Astrocyte of the spinal cord (primary cell): ENCODE measurements around the gene PLRG1.

ENCODE experiments used
- DNase-seq: peaks from one replicate; pipeline ENCODE4 v3.0.0; 2011; ENCODE audit warnings: low read depth, low spot score
- H3K4me3 ChIP-seq: 2 replicates; pipeline ENCODE4 v1.5.1; 2011; ENCODE audit warnings: low read depth, mild to moderate bottlenecking, low read length, moderate library complexity
- in situ Hi-C: cut with HindIII; loops from 2 replicates; pipeline ENCODE4 v1.10.0; 2017; ENCODE audit warnings: low sequenced_read_pairs
- TF ChIP-seq, protein P1 (sequence below): IDR thresholded peaks from 2 replicates; pipeline ENCODE4 v1.5.1; 2012; ENCODE audit warnings: low read depth, mild to moderate bottlenecking, low read length, inconsistent platforms

Gene PLRG1

DNA sequence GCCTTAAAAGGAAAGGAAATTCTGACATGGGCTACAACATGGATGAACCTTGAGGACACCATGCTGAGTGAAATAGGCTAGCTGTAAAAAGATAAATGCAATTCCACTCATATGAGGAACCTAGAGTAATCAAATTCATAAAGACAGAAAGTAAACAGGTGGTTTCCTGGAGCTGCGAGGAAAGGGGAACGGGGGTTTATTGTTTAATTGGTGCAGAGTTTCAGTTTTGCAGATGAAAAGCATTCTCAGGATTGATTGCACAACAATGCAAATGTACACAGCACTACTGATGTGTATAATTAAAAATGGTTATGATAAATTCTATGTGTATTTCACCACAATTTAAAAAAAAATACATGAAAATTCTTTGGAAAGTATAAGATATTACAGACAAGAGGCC lies 24.0 kb downstream of the PLRG1 start:
- in situ Hi-C loops: no loop called here
- TF ChIP-seq, protein P1, sequence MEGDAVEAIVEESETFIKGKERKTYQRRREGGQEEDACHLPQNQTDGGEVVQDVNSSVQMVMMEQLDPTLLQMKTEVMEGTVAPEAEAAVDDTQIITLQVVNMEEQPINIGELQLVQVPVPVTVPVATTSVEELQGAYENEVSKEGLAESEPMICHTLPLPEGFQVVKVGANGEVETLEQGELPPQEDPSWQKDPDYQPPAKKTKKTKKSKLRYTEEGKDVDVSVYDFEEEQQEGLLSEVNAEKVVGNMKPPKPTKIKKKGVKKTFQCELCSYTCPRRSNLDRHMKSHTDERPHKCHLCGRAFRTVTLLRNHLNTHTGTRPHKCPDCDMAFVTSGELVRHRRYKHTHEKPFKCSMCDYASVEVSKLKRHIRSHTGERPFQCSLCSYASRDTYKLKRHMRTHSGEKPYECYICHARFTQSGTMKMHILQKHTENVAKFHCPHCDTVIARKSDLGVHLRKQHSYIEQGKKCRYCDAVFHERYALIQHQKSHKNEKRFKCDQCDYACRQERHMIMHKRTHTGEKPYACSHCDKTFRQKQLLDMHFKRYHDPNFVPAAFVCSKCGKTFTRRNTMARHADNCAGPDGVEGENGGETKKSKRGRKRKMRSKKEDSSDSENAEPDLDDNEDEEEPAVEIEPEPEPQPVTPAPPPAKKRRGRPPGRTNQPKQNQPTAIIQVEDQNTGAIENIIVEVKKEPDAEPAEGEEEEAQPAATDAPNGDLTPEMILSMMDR: no peak

DNA sequence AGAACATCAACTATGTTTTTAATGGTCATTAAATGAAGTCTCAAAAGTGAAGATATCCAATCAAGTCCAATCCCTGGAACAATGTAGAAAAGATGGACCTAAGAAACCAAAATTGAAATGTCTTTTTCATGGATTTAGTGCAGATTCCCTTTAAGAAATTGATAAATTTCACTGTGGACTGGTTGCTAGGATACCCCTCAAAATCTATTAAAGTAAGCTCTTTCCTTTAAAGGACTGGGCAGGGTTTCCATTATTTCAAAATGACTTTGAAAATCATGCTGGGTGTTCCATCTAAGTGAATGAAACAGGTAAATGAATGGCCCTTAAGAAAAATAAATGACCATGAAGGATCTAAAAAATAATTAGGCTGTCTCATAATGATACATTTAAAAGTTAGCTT lies 28.6 kb downstream of the PLRG1 start:
- no peak overlapping the region for H3K4me3 ChIP-seq
- in situ Hi-C loops: no loop called here
- TF ChIP-seq, protein P1: no peak
- DNase-seq: no peak

More for the DNA sequence above, 24.0 kb downstream of the PLRG1 start:
- DNase-seq: no peak
- H3K4me3 ChIP-seq: no peak overlapping the region

DNA sequence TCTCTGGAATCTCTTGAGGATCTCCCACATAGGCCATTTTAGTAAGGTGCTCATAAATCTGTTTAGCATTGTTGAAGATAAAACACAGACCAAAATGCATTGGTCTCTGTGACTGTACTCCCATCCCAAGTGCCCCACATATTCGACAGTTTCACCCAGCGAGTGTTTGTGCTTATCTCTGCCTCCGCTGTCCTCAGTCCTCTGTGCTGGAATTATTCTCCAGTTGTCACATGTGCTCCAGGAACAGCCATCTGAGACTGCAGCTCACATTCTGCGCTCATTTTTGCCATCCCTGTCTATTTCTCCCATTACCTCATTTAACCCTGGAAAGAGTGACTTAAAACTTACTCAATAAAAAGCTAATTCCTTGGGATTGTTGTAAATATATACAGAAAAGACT lies 31.0 kb downstream of the PLRG1 start:
- TF ChIP-seq, protein P1: no peak
- H3K4me3 ChIP-seq: no peak overlapping the region
- in situ Hi-C loops: no loop called here
- no peak for DNase-seq

DNA sequence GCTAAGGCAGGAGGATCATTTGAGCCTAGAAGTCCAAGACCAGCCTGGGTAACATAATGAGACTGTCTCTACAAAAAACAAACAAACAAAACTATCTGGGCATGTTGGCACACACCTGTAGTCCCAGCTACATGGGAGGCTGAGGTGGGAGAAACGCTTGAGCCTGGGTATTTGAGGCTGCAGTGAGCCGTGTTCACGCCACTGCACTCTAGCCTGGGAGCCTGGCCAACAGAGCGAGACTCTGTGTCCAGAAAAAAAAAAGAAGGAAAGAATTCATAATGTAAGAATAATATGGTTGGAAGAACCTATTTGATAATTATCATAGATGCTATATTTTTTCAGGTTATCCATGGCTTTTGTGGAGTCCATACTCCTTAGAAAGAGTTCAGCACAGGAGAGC lies 32.6 kb downstream of the PLRG1 start:
- no peak for DNase-seq
- in situ Hi-C loops: no loop called here
- TF ChIP-seq, protein P1: no peak
- no peak overlapping the region for H3K4me3 ChIP-seq

GRCh38 chr4:154516318-154517029 lies 33.7 kb downstream of the PLRG1 start:
- TF ChIP-seq, protein P1: no peak
- no peak overlapping the region for H3K4me3 ChIP-seq
- no peak for DNase-seq
- in situ Hi-C loops: no loop called here

DNA sequence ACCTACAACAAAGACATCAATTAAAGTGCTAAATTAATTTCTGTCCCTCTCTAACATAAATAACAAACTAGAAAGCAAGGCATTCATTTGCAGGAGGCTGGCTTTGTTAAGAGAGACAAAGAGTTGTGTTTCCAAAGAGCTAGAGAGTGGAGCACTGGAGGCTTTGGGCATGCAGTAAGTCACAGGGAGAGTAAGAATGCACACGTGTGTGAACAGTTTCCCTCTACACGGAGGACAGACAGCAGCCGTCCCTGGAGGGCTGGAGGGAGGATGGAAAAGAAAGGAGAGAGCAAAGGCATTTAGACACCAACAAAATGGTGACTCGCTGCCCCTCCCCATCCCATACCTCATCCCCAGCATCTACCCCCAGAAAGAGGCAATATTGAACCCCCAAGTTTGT lies 38.2 kb downstream of the PLRG1 start:
- no peak overlapping the region for H3K4me3 ChIP-seq
- no peak for DNase-seq
- TF ChIP-seq, protein P1: no peak
- in situ Hi-C loops: no loop called here
